Measurements from ENCODE around the gene LACTBL1.

GRCh38 chr1:22935433-22935832 is 37.2 kb downstream of the LACTBL1 start:
- TF ChIP-seq SUZ12 (IDR thresholded peaks at IDR 0.05; ENCODE audit: extremely low read depth, insufficient read depth, insufficient read length): no peak
- no peak for TF ChIP-seq YY1 (IDR thresholded peaks at IDR 0.05; ENCODE audit: insufficient read depth, insufficient read length)
- no peak for TF ChIP-seq ZNF274 (IDR thresholded peaks at IDR 0.05; ENCODE audit: low read depth, low read length)

Measured in NT2/D1 (cell line).